Tibial nerve (tissue), 4 donors: Measurements from ENCODE around the gene JADE2.

Source experiments
- CTCF ChIP-seq, 5 experiments: fragments of 200-600 bp in 3 of 5; fragments of 450-650 bp in 2 of 5; sonication (generic) in 3 of 5; IDR thresholded peaks; one replicate each; pipeline ENCODE4 v1.5.1; 2016 to 2019; ENCODE audit warnings: antibody characterized with exemption in 5 of 5, mild to moderate bottlenecking in 3 of 5, moderate library complexity in 2 of 5
- EP300 ChIP-seq, 2 donors: sonication (generic); formaldehyde crosslinking; IDR thresholded peaks; one replicate each; pipeline ENCODE4 v1.6.1; 2017; ENCODE audit warnings: antibody characterized with exemption in 2 of 2, mild to moderate bottlenecking in 1 of 2

GRCh38 chr5:134536876-134537275 lies 11.4 kb downstream of the JADE2 start:
- TF ChIP-seq CTCF (IDR thresholded peaks at IDR 0.05) (no peak), EP300 (IDR thresholded peaks at IDR 0.05) (no peak)
